Thoracic aorta (tissue), 2 donors: ENCODE results near the gene SUCLG1. TPM values are rescaled to one million over a fixed set of nuclear protein-coding genes. Genes with fewer than 3 reads are reported as not detected.
"Not testable (repeated sequence)": the region's sequence is repeated elsewhere in the genome, so short reads cannot be mapped to it uniquely, and the experiment has no call there.

Experiments used
- ATAC-seq: fragments of 150-250 bp; one replicate; pipeline ENCODE4 v1.8.0; 2017; ENCODE audit warnings: low read depth; ENCODE audit not compliant: insufficient number of reproducible peaks, low FRiP score
- DNase-seq: peaks from one replicate; pipeline ENCODE4 v3.0.0-alpha.2; 2020; ENCODE audit warnings: low spot score
- H3K27ac ChIP-seq, 2 donors: fragments of 200-600 bp; sonication (generic); 1 replicate in 1 of 2; 2 replicates in 1 of 2; pipeline ENCODE4 v1.5.1; 2016; ENCODE audit warnings: mild to moderate bottlenecking in 2 of 2, moderate library complexity in 2 of 2
- H3K27me3 ChIP-seq: fragments of 200-600 bp; sonication (generic); replicated peaks from 2 replicates; pipeline ENCODE4 v1.6.0; 2016; ENCODE audit warnings: mild to moderate bottlenecking; ENCODE audit not compliant: insufficient read depth
- H3K36me3 ChIP-seq: fragments of 200-600 bp; sonication (generic); one replicate; pipeline ENCODE4 v1.5.1; 2016
- H3K4me1 ChIP-seq, 2 donors: fragments of 200-600 bp; sonication (generic); 1 replicate in 1 of 2; 2 replicates in 1 of 2; pipeline versions ENCODE4 v1.5.1 to v1.6.0; 2016; ENCODE audit warnings: low read depth in 2 of 2, mild to moderate bottlenecking in 1 of 2; ENCODE audit not compliant: control insufficient read depth in 1 of 2
- H3K4me3 ChIP-seq: fragments of 200-600 bp; sonication (generic); 2 replicates; pipeline ENCODE4 v1.5.1; 2016; ENCODE audit warnings: mild to moderate bottlenecking
- H3K9me3 ChIP-seq: fragments of 200-600 bp; sonication (generic); 2 replicates; pipeline ENCODE4 v1.5.1; 2016
- CTCF ChIP-seq: fragments of 200-600 bp; sonication (generic); IDR thresholded peaks from one replicate; pipeline ENCODE4 v1.5.1; 2019; ENCODE audit warnings: antibody characterized with exemption
- total RNA-seq, 2 donors: library from RNA; depleted of rRNA; stranded (reverse); fragments of >200 nt; gene quantifications; one replicate each; pipeline versions ENCODE4 v1.1.0 to v1.2.3, GENCODE V29; 2016

Gene SUCLG1
- total RNA-seq, 2 donors from 2014 or later: 34.3 to 50.6 TPM

- H3K4me3 ChIP-seq: no peak overlapping the region
- no peak overlapping the region for H3K27ac ChIP-seq
- no peaks in the 10 kb centered on the region for H3K27me3 ChIP-seq
- H3K36me3 ChIP-seq: peaks cover 16% of the 10 kb centered on the region
- no peaks in the 10 kb centered on the region for H3K4me1 ChIP-seq
- DNase-seq (no peak), ATAC-seq (no peak)
- no peaks in the 10 kb centered on the region for H3K9me3 ChIP-seq
- no peak for TF ChIP-seq CTCF
Observed at GRCh38 chr2:84421197-84421596, 37.9 kb downstream of the SUCLG1 start.

GRCh38 chr2:84417453-84418145 lies 41.5 kb downstream of the SUCLG1 start:
- DNase-seq: no peak
- TF ChIP-seq CTCF: no peak
- no peaks in the 10 kb centered on the region for H3K9me3 ChIP-seq
- H3K4me3 ChIP-seq: no peak overlapping the region
- ATAC-seq: no peak
- H3K27me3 ChIP-seq: no peaks in the 10 kb centered on the region
- no peak overlapping the region for H3K27ac ChIP-seq
- no peaks in the 10 kb centered on the region for H3K36me3 ChIP-seq
- no peaks in the 10 kb centered on the region for H3K4me1 ChIP-seq

- TF ChIP-seq CTCF: no peak
- no peak for ATAC-seq
Observed at GRCh38 chr2:84409531-84409930, 49.5 kb downstream of the SUCLG1 start.

GRCh38 chr2:84402111-84402510 lies 57.0 kb downstream of the SUCLG1 start:
- H3K9me3 ChIP-seq, ATAC-seq, H3K36me3 ChIP-seq, H3K4me1 ChIP-seq, H3K27ac ChIP-seq, H3K27me3 ChIP-seq, DNase-seq, H3K4me3 ChIP-seq: not testable (repeated sequence)

More at GRCh38 chr2:84409531-84409930, 49.5 kb downstream of the SUCLG1 start:
- no peaks in the 10 kb centered on the region for H3K4me1 ChIP-seq
- no peak overlapping the region for H3K4me3 ChIP-seq
- no peaks in the 10 kb centered on the region for H3K36me3 ChIP-seq
- no peak overlapping the region for H3K27ac ChIP-seq
- no peaks in the 10 kb centered on the region for H3K27me3 ChIP-seq
- no peaks in the 10 kb centered on the region for H3K9me3 ChIP-seq
- DNase-seq: no peak

- H3K27ac ChIP-seq, H3K36me3 ChIP-seq, DNase-seq, H3K4me3 ChIP-seq, ATAC-seq, H3K4me1 ChIP-seq, H3K9me3 ChIP-seq, H3K27me3 ChIP-seq: not testable (repeated sequence)
Observed at GRCh38 chr2:84399839-84400238, 59.2 kb downstream of the SUCLG1 start.

- H3K4me1 ChIP-seq: no peaks in the 10 kb centered on the region
- H3K27me3 ChIP-seq: no peaks in the 10 kb centered on the region
- TF ChIP-seq CTCF: no peak
- no peaks in the 10 kb centered on the region for H3K9me3 ChIP-seq
- ATAC-seq (no peak), DNase-seq (no peak)
- H3K27ac ChIP-seq: no peak overlapping the region
- no peaks in the 10 kb centered on the region for H3K36me3 ChIP-seq
- H3K4me3 ChIP-seq: no peak overlapping the region
Observed at GRCh38 chr2:84395820-84396219, 63.3 kb downstream of the SUCLG1 start.
